Measurements from ENCODE around the gene LMNA. TPM values are rescaled to one million over a fixed set of nuclear protein-coding genes. Genes with fewer than 3 reads are reported as not detected.

Gene LMNA
- total RNA-seq, 1 experiment from 2014 or later: 580 TPM

DNA sequence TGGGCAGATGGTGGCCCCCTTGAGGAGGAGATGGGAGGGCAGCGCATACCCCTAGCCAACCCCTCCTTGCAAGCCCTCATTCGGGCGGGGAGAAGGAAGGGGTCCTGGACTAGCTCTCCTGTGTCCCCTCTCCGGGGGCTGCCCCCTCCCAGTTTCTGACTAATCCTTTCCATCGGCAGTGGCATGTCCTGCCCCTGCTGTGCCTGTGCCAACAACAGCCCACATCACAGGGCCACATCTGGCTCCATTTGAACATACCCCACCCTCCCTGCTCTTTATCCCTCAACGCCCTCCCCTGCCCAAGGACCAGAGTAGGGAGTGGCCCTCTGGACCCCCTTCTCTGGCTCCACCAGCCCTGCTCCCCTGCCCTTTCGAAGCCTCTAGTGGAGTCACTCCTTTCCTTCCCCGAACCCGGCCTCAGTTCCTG, 11.0 kb upstream of the LMNA start:
- no peaks in the 10 kb centered on the region for H3K79me2 ChIP-seq (ENCODE audit: low read depth)
- H3F3A ChIP-seq (ENCODE audit: insufficient read depth, low read depth): peaks cover 48% of the 10 kb centered on the region
- no peaks in the 10 kb centered on the region for H3K9me2 ChIP-seq (ENCODE audit: insufficient read depth)
- H3K4me2 ChIP-seq: peak overlapping the region; percentile 99
- POLR2A ChIA-PET (ENCODE audit: unreplicated experiment): interaction anchor here (0.6 to 2.8 kb wide), 3 partner anchors 11 to 101 kb away, joined by 5 to 15 read pairs (median 11); partner anchors contain the start of gene LMNA
- no peak overlapping the region for H3K4me3 ChIP-seq
- no peaks in the 10 kb centered on the region for H3K9me3 ChIP-seq (ENCODE audit: insufficient read depth, low read depth)
- intact Hi-C loops (cut with micrococcal nuclease; ENCODE audit: unreplicated experiment): loop anchor here (1.0 kb wide), 2 partner anchors 20 to 27 kb away; no protein-coding TSS in a partner anchor
- no peak overlapping the region for H3K27ac ChIP-seq
- no peak overlapping the region for H2AFZ ChIP-seq
- CTCF ChIA-PET: interaction anchor here (0.9 kb wide), 1 partner anchor 26 kb away, joined by 3 read pairs; no protein-coding TSS in a partner anchor
- no TSS peak for BruUV-seq (replicated peaks)
- H3K4me1 ChIP-seq (replicated peaks; ENCODE audit: insufficient read depth): peaks cover 90% of the 10 kb centered on the region
- H4K20me1 ChIP-seq (ENCODE audit: insufficient read depth): no peaks in the 10 kb centered on the region
- H3K36me3 ChIP-seq (ENCODE audit: low read depth): no peaks in the 10 kb centered on the region
- no peak for TF ChIP-seq EZH2 (IDR thresholded peaks at IDR 0.05; ENCODE audit: low read depth)
- TF ChIP-seq, protein P1, sequence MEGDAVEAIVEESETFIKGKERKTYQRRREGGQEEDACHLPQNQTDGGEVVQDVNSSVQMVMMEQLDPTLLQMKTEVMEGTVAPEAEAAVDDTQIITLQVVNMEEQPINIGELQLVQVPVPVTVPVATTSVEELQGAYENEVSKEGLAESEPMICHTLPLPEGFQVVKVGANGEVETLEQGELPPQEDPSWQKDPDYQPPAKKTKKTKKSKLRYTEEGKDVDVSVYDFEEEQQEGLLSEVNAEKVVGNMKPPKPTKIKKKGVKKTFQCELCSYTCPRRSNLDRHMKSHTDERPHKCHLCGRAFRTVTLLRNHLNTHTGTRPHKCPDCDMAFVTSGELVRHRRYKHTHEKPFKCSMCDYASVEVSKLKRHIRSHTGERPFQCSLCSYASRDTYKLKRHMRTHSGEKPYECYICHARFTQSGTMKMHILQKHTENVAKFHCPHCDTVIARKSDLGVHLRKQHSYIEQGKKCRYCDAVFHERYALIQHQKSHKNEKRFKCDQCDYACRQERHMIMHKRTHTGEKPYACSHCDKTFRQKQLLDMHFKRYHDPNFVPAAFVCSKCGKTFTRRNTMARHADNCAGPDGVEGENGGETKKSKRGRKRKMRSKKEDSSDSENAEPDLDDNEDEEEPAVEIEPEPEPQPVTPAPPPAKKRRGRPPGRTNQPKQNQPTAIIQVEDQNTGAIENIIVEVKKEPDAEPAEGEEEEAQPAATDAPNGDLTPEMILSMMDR (conservative IDR thresholded peaks at IDR 0.05): no peak
- DNase-seq: peak in 1 of 2 experiments; percentile 33
- H3K27me3 ChIP-seq (ENCODE audit: insufficient read depth, low read depth): no peaks in the 10 kb centered on the region

DNA sequence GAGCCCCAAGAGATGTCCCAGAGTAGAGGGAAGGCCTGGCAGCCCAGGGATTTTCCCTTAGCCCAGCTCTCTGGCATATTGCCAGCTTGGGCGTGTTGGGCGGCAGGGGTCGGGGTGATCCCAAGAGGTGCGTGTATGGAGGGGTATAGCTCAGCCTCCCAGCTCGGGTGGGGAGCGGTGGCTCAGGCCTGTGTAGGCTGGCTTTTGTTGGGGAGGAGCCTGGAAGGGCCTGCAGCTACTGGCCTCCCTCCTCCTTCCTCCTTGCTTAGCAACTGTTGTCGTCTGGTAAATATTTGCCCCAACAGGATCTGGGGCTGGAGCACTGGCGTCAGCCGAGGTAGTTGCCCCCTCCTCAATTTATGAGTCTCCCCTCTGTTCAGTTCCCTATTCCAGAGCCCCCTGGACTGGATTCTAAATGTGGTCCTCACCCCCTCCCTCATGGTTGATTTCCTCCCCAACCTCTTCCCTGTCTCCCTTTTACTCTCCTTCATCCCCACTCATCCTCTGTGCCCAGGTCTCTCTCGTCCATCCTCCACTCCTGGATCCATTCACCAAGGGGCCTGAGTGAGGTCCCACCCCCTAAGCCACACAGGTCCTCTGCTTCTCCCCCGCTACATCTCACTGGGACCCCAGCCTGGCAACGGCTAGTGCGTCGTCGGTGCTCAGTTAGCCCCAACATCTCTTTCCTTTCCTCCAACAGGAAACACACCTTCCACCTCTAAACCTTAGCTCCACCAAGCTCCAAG, 10.3 kb upstream of the LMNA start:
- TF ChIP-seq EZH2 (IDR thresholded peaks at IDR 0.05; ENCODE audit: low read depth): no peak
- TF ChIP-seq, protein P1 (conservative IDR thresholded peaks at IDR 0.05): no peak

DNA sequence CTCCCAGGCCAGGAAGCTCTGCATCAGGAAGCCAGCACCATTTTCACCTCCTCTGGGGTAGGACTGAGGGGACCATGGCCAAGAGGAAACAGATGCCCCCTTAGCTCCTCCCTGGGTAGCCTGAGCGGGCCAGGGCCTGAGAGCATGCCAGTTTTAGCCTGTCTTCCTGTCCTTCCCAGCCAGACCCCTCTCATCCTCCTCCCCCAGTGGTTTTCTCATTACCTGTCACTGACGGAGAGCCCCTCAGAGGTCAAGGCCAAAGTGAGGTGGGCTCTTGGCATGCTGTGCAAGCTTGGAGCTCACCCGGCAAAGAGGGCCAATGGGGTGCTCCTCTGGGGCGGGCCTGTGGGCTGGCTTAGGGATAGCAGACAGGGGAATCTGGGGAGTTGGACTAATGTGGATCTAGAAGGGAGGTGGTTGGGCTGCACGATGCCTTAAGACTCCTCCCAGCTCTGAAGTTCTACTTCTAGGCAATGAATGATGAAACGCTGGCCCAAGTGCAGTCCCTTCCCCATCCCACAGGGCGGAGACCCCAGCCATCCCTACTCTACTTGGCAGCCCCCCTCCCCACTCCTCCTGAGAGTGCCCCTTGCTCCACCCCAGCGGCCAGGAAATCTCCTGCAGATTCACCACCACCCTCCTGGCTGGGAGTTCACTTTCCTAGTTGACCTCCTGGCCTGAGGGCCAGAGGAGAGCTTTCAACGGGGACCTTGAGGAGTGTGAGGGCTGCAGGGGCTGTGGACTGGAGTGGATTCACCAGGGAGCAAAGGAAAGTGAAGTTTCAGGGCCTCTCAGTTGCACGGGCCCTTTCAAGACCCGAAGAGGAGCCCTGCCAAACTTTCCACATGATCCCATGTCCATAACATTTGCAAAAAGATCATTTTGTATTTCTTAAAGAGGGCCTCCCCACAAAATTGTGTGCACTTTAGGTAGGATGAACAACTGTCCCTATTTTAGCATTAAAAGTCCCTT, 9.4 kb upstream of the LMNA start:
- intact Hi-C loops (cut with micrococcal nuclease; ENCODE audit: unreplicated experiment): no loop called here
- H3K4me1 ChIP-seq (replicated peaks; ENCODE audit: insufficient read depth): peaks cover 92% of the 10 kb centered on the region
- H3K4me3 ChIP-seq: peak overlapping the region; percentile 63; the same call in 1 of the 2 replicates
- peak overlapping the region; percentile 93 for H3K27ac ChIP-seq
- no peaks in the 10 kb centered on the region for H3K9me2 ChIP-seq (ENCODE audit: insufficient read depth)
- H2AFZ ChIP-seq: no peak overlapping the region
- DNase-seq: no peak
- no peaks in the 10 kb centered on the region for H4K20me1 ChIP-seq (ENCODE audit: insufficient read depth)
- ChIA-PET CTCF (interaction anchor here (0.6 to 1.0 kb wide), 3 partner anchors 24 to 264 kb away, joined by 3 read pairs; no protein-coding TSS in a partner anchor), POLR2A (ENCODE audit: unreplicated experiment) (interaction anchor here (0.7 to 2.8 kb wide), 3 partner anchors 18 to 144 kb away, joined by 5 to 18 read pairs (median 11); no protein-coding TSS in a partner anchor)
- H3F3A ChIP-seq (ENCODE audit: insufficient read depth, low read depth): peaks cover 46% of the 10 kb centered on the region
- H3K36me3 ChIP-seq (ENCODE audit: low read depth): no peaks in the 10 kb centered on the region
- no peaks in the 10 kb centered on the region for H3K79me2 ChIP-seq (ENCODE audit: low read depth)
- no peaks in the 10 kb centered on the region for H3K9me3 ChIP-seq (ENCODE audit: insufficient read depth, low read depth)
- TF ChIP-seq, protein P1 (conservative IDR thresholded peaks at IDR 0.05): no peak
- no peak for TF ChIP-seq EZH2 (IDR thresholded peaks at IDR 0.05; ENCODE audit: low read depth)
- H3K4me2 ChIP-seq: peak overlapping the region; percentile 99
- H3K27me3 ChIP-seq (ENCODE audit: insufficient read depth, low read depth): no peaks in the 10 kb centered on the region
- no TSS peak for BruUV-seq (replicated peaks)

More for the DNA sequence above, 10.3 kb upstream of the LMNA start:
- H3K4me2 ChIP-seq: peak overlapping the region; percentile 99
- H3K9me3 ChIP-seq (ENCODE audit: insufficient read depth, low read depth): no peaks in the 10 kb centered on the region
- no peak overlapping the region for H3K4me3 ChIP-seq
- DNase-seq: peak; percentile 70 to 85
- peaks cover 95% of the 10 kb centered on the region for H3K4me1 ChIP-seq (replicated peaks; ENCODE audit: insufficient read depth)
- CTCF ChIA-PET: interaction anchor here (0.6 kb wide), 1 partner anchor 25 kb away, joined by 3 read pairs; no protein-coding TSS in a partner anchor
- intact Hi-C loops (cut with micrococcal nuclease; ENCODE audit: unreplicated experiment): no loop called here
- H3K9me2 ChIP-seq (ENCODE audit: insufficient read depth): no peaks in the 10 kb centered on the region
- peaks cover 50% of the 10 kb centered on the region for H3F3A ChIP-seq (ENCODE audit: insufficient read depth, low read depth)
- no peaks in the 10 kb centered on the region for H4K20me1 ChIP-seq (ENCODE audit: insufficient read depth)
- POLR2A ChIA-PET (ENCODE audit: unreplicated experiment): interaction anchor here (0.6 to 2.8 kb wide), 5 partner anchors 10 to 90 kb away, joined by 4 to 18 read pairs (median 11); partner anchors contain the start of genes LMNA and SLC25A44
- BruUV-seq (replicated peaks): no TSS peak
- H3K79me2 ChIP-seq (ENCODE audit: low read depth): no peaks in the 10 kb centered on the region
- H3K36me3 ChIP-seq (ENCODE audit: low read depth): no peaks in the 10 kb centered on the region
- no peak overlapping the region for H3K27ac ChIP-seq
- no peaks in the 10 kb centered on the region for H3K27me3 ChIP-seq (ENCODE audit: insufficient read depth, low read depth)
- no peak overlapping the region for H2AFZ ChIP-seq

Measured in PC-9 (cell line).